Measurements from ENCODE around the gene CAMKK2.

- TF ChIP-seq, protein P1, sequence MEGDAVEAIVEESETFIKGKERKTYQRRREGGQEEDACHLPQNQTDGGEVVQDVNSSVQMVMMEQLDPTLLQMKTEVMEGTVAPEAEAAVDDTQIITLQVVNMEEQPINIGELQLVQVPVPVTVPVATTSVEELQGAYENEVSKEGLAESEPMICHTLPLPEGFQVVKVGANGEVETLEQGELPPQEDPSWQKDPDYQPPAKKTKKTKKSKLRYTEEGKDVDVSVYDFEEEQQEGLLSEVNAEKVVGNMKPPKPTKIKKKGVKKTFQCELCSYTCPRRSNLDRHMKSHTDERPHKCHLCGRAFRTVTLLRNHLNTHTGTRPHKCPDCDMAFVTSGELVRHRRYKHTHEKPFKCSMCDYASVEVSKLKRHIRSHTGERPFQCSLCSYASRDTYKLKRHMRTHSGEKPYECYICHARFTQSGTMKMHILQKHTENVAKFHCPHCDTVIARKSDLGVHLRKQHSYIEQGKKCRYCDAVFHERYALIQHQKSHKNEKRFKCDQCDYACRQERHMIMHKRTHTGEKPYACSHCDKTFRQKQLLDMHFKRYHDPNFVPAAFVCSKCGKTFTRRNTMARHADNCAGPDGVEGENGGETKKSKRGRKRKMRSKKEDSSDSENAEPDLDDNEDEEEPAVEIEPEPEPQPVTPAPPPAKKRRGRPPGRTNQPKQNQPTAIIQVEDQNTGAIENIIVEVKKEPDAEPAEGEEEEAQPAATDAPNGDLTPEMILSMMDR (IDR thresholded peaks at IDR 0.05): no peak
- TF ChIP-seq POLR2A (IDR thresholded peaks at IDR 0.05): no peak
- no peak for TF ChIP-seq EP300 (IDR thresholded peaks at IDR 0.05)
Observed at GRCh38 chr12:121217063-121217462, 79.4 kb downstream of the CAMKK2 start.

Data from suprapubic skin (tissue), 3 donors.